Endothelial cell of umbilical vein (primary cell): ENCODE measurements around the gene PHOX2A. TPM values are rescaled to one million over a fixed set of nuclear protein-coding genes. Genes with fewer than 3 reads are reported as not detected.

ENCODE experiments used
- BruUV-seq: library from RNA; stranded (reverse); fragments of 400-500 nt; replicated peaks from 2 replicates; lab custom pipeline; 2021; lab: Mats Ljungman, UMichigan
- CTCF ChIA-PET: fragments of 300-600, 350-600 bp; sonication (Branson Sonifier 250); formaldehyde crosslinking; loops from one replicate; lab custom pipeline; 2021; ENCODE audit warnings: antibody characterized with exemption, inconsistent platforms; lab: Charles Lee
- POLR2A ChIA-PET: fragments of 300-600, 350-600 bp; sonication (Branson Sonifier 250); formaldehyde crosslinking; loops from one replicate; lab custom pipeline; 2021; ENCODE audit warnings: antibody characterized with exemption, inconsistent platforms; lab: Charles Lee
- DNase-seq: peaks from one replicate; pipeline ENCODE4 v3.0.0-alpha.2; 2011; ENCODE audit warnings: low read depth, low spot score
- FAIRE-seq: peaks from 2 replicates; lab custom pipeline; 2011; peaks lifted over from hg19 to GRCh38; lab: Jason Lieb, UNC
- H2AFZ ChIP-seq: 2 replicates; pipeline ENCODE4 v1.6.0; 2012; ENCODE audit warnings: low read depth, low read length, control low read depth, inconsistent platforms
- H3K27ac ChIP-seq: 2 replicates; pipeline ENCODE4 v1.5.1; 2011; ENCODE audit warnings: low read depth, mild to moderate bottlenecking, control low read depth, low read length, moderate library complexity; ENCODE audit not compliant: insufficient read depth
- H3K27me3 ChIP-seq, 2 experiments: 2 replicates each; pipeline versions ENCODE4 v1.6.0 to v1.6.1; 2011; ENCODE audit warnings: low read length in 2 of 2, mixed read lengths in 1 of 2; ENCODE audit not compliant: control insufficient read depth in 2 of 2, insufficient read depth in 2 of 2
- H3K36me3 ChIP-seq, 2 experiments: 2 replicates in 1 of 2; 3 replicates in 1 of 2; pipeline ENCODE4 v1.5.1; 2011; ENCODE audit warnings: low read length in 2 of 2, mild to moderate bottlenecking in 1 of 2, moderate library complexity in 1 of 2; ENCODE audit not compliant: control insufficient read depth in 2 of 2, insufficient read depth in 2 of 2; ENCODE audit errors: extremely low read depth in 1 of 2
- H3K4me1 ChIP-seq: 3 replicates; pipeline ENCODE4 v1.5.1; 2011; ENCODE audit warnings: mild to moderate bottlenecking, low read length; ENCODE audit not compliant: control insufficient read depth, insufficient read depth; ENCODE audit errors: extremely low read depth
- H3K4me2 ChIP-seq: 2 replicates; pipeline ENCODE4 v1.6.1; 2011; ENCODE audit warnings: low read length, control low read depth, mixed read lengths; ENCODE audit not compliant: insufficient read depth
- H3K4me3 ChIP-seq, 3 experiments: fragments of 200-600 bp in 1 of 3; sonication (generic), shearing (Covaris generic) in 1 of 3; replicated peaks in 1 of 3; 2 replicates each; pipeline ENCODE4 v1.5.1; 2011 to 2016; ENCODE audit warnings: control low read depth in 3 of 3, low read length in 3 of 3, mild to moderate bottlenecking in 2 of 3, inconsistent platforms in 1 of 3, low read depth in 1 of 3, moderate library complexity in 1 of 3; ENCODE audit not compliant: insufficient read depth in 1 of 3
- H3K79me2 ChIP-seq: 2 replicates; pipeline ENCODE4 v1.6.0; 2012; ENCODE audit warnings: low read length, inconsistent platforms; ENCODE audit not compliant: control insufficient read depth, insufficient read depth
- H3K9ac ChIP-seq: replicated peaks from 2 replicates; pipeline ENCODE3; 2011; ENCODE audit warnings: low read length, control low read depth; ENCODE audit not compliant: insufficient read depth; ENCODE audit errors: extremely low read depth
- H3K9me1 ChIP-seq: replicated peaks from 3 replicates; pipeline ENCODE4 v1.6.0; 2011; ENCODE audit warnings: mild to moderate bottlenecking, low read length; ENCODE audit not compliant: control insufficient read depth, insufficient read depth; ENCODE audit errors: extremely low read depth
- H3K9me3 ChIP-seq: replicated peaks from 2 replicates; pipeline ENCODE4 v1.5.1; 2012; ENCODE audit warnings: low read length, inconsistent platforms; ENCODE audit not compliant: control insufficient read depth, insufficient read depth
- H4K20me1 ChIP-seq: replicated peaks from 2 replicates; pipeline ENCODE3; 2011; ENCODE audit warnings: mild to moderate bottlenecking, low read length; ENCODE audit not compliant: control insufficient read depth, insufficient read depth; ENCODE audit errors: extremely low read depth
- EZH2 ChIP-seq: IDR thresholded peaks from 2 replicates; pipeline ENCODE4 v1.6.1; 2012; ENCODE audit warnings: borderline replicate concordance, low read depth, mild to moderate bottlenecking, moderate library complexity, low read length, inconsistent platforms; ENCODE audit not compliant: severe bottlenecking
- FOS ChIP-seq: IDR thresholded peaks from 2 replicates; pipeline ENCODE4 v1.6.1; 2011; ENCODE audit warnings: mild to moderate bottlenecking, low read length, moderate library complexity, borderline replicate concordance; ENCODE audit not compliant: insufficient read depth
- GATA2 ChIP-seq: IDR thresholded peaks from 2 replicates; pipeline ENCODE4 v1.7.0; 2011; ENCODE audit warnings: low read depth, mild to moderate bottlenecking, moderate library complexity, mixed read lengths, low read length; ENCODE audit not compliant: insufficient read length, insufficient read depth
- JUN ChIP-seq: IDR thresholded peaks from 2 replicates; pipeline ENCODE4 v1.6.1; 2011; ENCODE audit warnings: borderline replicate concordance, low read depth; ENCODE audit not compliant: insufficient read length, insufficient read depth
- MYC ChIP-seq: IDR thresholded peaks from one replicate; pipeline ENCODE4 v1.6.1; 2011; ENCODE audit warnings: mild to moderate bottlenecking, low read depth, low read length
- POLR2A ChIP-seq: IDR thresholded peaks from 2 replicates; pipeline ENCODE4 v1.6.1; 2012; ENCODE audit warnings: low read depth, mild to moderate bottlenecking, control low read depth, low read length
- POLR2AphosphoS5 ChIP-seq: IDR thresholded peaks from 2 replicates; pipeline ENCODE4 v1.6.1; 2012; ENCODE audit warnings: low read depth, mild to moderate bottlenecking, control low read depth, low read length, moderate library complexity; ENCODE audit not compliant: insufficient read depth
- dilution Hi-C: fragments of 300-500 bp; cut with MboI; formaldehyde crosslinking; loops from one replicate; pipeline ENCODE4 v1.15.0; 2019; ENCODE audit warnings: low sequenced_read_pairs; ENCODE audit not compliant: extremely low pct_ligation_motif_present
- intact Hi-C: fragments of 100-400 bp; cut with micrococcal nuclease; formaldehyde crosslinking; loops from one replicate; pipeline ENCODE4 v1.10.0; 2022
- polyA plus RNA-seq, 4 experiments: library from polyadenylated mRNA; depleted of rRNA in 3 of 4; stranded (reverse) in 3 of 4; unstranded in 1 of 4; fragments of >200 nt; gene quantifications; 2 replicates each; pipeline versions ENCODE4 v1.2.1 to v1.2.3, GENCODE V29; 2011 to 2012; ENCODE audit warnings: missing spikeins in 1 of 4
- total RNA-seq: library from RNA; stranded (reverse); gene quantifications from 2 replicates; pipeline ENCODE4 v1.2.3, GENCODE V29; 2021
- TF ChIP-seq, protein P1 (sequence below), 2 donors: IDR thresholded peaks; 1 replicate in 1 of 2; 2 replicates in 1 of 2; pipeline ENCODE4 v1.5.1; 2011; ENCODE audit warnings: low read length in 2 of 2, mild to moderate bottlenecking in 2 of 2, moderate library complexity in 2 of 2, control low read depth in 1 of 2, inconsistent platforms in 1 of 2, low read depth in 1 of 2; ENCODE audit not compliant: insufficient read depth in 1 of 2; ENCODE audit errors: extremely low read depth in 1 of 2
- TF ChIP-seq, protein P2 (sequence below): IDR thresholded peaks from 2 replicates; pipeline ENCODE4 v1.6.1; 2011; ENCODE audit not compliant: insufficient read depth, insufficient read length

PHOX2A gene
- total and polyA plus RNA-seq, 2 donors (not counting 3 experiments of a cell fraction or from before 2014, with no cell fraction given): not detected

DNA sequence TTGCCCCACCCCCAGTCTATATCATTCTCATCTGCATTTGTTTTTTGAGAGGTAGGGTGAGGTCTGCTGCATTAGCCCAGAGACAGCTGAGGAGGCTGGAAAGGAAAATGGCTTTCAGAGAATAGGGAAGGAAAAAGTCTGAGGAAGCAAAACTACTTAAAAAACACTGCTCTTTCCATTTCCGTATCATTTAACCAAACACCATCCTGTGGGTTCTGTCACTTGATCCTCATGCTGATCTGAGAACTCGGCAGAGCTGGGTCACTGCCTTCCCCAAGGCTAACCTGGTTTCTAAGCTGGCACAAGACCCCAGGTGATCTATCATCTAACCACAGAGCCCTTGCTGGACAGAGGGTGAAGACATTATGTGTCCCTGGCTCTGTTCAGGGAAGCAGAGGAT, 26.1 kb downstream of the PHOX2A start:
- TF ChIP-seq JUN: no peak
- TF ChIP-seq MYC: no peak
- TF ChIP-seq, protein P1, sequence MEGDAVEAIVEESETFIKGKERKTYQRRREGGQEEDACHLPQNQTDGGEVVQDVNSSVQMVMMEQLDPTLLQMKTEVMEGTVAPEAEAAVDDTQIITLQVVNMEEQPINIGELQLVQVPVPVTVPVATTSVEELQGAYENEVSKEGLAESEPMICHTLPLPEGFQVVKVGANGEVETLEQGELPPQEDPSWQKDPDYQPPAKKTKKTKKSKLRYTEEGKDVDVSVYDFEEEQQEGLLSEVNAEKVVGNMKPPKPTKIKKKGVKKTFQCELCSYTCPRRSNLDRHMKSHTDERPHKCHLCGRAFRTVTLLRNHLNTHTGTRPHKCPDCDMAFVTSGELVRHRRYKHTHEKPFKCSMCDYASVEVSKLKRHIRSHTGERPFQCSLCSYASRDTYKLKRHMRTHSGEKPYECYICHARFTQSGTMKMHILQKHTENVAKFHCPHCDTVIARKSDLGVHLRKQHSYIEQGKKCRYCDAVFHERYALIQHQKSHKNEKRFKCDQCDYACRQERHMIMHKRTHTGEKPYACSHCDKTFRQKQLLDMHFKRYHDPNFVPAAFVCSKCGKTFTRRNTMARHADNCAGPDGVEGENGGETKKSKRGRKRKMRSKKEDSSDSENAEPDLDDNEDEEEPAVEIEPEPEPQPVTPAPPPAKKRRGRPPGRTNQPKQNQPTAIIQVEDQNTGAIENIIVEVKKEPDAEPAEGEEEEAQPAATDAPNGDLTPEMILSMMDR (IDR thresholded peaks at IDR 0.05; ENCODE audit: extremely low read depth in 1 of 2, insufficient read depth in 1 of 2, low read depth in 1 of 2, low read length in 2 of 2): no peak
- no peak for TF ChIP-seq GATA2
- no peak for TF ChIP-seq POLR2AphosphoS5
- TF ChIP-seq POLR2A: no peak
- POLR2A ChIA-PET: no interaction called here
- no peak overlapping the region for H3K4me2 ChIP-seq
- DNase-seq: no peak
- FAIRE-seq: no peak
- dilution Hi-C loops (no loop called here), intact Hi-C loops (no loop called here)
- no peaks in the 10 kb centered on the region for H3K9me3 ChIP-seq
- BruUV-seq: no TSS peak
- CTCF ChIA-PET: no interaction called here
- no peak overlapping the region for H3K27ac ChIP-seq
- no peak overlapping the region for H2AFZ ChIP-seq
- H3K4me1 ChIP-seq: peaks cover 3% of the 10 kb centered on the region
- H3K9ac ChIP-seq: no peak overlapping the region
- H3K79me2 ChIP-seq: no peaks in the 10 kb centered on the region
- H3K4me3 ChIP-seq: no peak overlapping the region
- no peaks in the 10 kb centered on the region for H4K20me1 ChIP-seq
- no peaks in the 10 kb centered on the region for H3K9me1 ChIP-seq
- peaks cover 26% of the 10 kb centered on the region in 2 experiments for H3K27me3 ChIP-seq
- H3K36me3 ChIP-seq: no peaks in the 10 kb centered on the region

DNA sequence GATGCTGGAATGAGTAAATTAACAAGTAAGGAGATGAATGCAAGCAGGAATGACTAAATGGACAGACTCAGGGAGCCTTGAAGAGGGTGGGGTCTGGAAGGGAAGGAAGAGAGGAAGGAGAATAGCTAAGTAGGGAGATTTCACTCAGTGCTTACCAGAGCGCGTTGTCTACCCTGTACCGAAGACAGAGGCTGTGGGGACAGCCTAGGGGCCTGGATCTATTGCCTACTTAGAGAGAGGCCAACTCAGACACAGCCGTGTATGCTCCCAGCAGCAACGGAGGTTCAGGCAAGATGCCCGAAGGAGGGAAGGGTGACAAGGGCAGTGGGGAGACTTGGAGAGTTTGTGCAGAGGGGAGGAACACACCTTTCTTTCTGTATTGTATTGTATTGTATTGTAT, 27.3 kb downstream of the PHOX2A start, which contains the start of gene FOLR2:
Gene FOLR2 (plus strand): TSS at position 157 of the 400 bp plus-strand sequence. CDS start 1,791 bp downstream, outside the sequence.
- ChIA-PET POLR2A (no interaction called here), CTCF (no interaction called here)
- H3K27me3 ChIP-seq: peaks cover 28 to 35% of the 10 kb centered on the region in 2 experiments
- no peaks in the 10 kb centered on the region for H3K36me3 ChIP-seq
- no peak for DNase-seq
- no peak within 1 kb of the TSS for H2AFZ ChIP-seq
- H3K9me1 ChIP-seq: no peaks in the 10 kb centered on the region
- TF ChIP-seq FOS (no peak), POLR2AphosphoS5 (no peak), JUN (no peak), MYC (no peak), EZH2 (no peak), POLR2A (no peak), GATA2 (no peak)
- TF ChIP-seq, protein P1 (IDR thresholded peaks at IDR 0.05; ENCODE audit: extremely low read depth in 1 of 2, insufficient read depth in 1 of 2, low read depth in 1 of 2, low read length in 2 of 2): no peak
- TF ChIP-seq, protein P2, sequence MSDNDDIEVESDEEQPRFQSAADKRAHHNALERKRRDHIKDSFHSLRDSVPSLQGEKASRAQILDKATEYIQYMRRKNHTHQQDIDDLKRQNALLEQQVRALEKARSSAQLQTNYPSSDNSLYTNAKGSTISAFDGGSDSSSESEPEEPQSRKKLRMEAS: no peak
- no peak within 1 kb of the TSS for H3K4me2 ChIP-seq
- H3K9ac ChIP-seq: no peak within 1 kb of the TSS
- H3K4me3 ChIP-seq: no peak within 1 kb of the TSS
- dilution Hi-C loops: no loop called here
- intact Hi-C loops: no loop called here
- no peaks in the 10 kb centered on the region for H3K9me3 ChIP-seq
- FAIRE-seq: no peak
- H4K20me1 ChIP-seq: no peaks in the 10 kb centered on the region
- H3K79me2 ChIP-seq: no peaks in the 10 kb centered on the region
- no peaks in the 10 kb centered on the region for H3K4me1 ChIP-seq
- BruUV-seq: no TSS peak
- no peak within 1 kb of the TSS for H3K27ac ChIP-seq
